ENCODE measurements around the gene SEZ6L. TPM values are rescaled to one million over a fixed set of nuclear protein-coding genes. Genes with fewer than 3 reads are reported as not detected.

Gene SEZ6L
- total RNA-seq, 4 donors from 2014 or later = 0.09 to 0.16 TPM; not detected in 2

DNA sequence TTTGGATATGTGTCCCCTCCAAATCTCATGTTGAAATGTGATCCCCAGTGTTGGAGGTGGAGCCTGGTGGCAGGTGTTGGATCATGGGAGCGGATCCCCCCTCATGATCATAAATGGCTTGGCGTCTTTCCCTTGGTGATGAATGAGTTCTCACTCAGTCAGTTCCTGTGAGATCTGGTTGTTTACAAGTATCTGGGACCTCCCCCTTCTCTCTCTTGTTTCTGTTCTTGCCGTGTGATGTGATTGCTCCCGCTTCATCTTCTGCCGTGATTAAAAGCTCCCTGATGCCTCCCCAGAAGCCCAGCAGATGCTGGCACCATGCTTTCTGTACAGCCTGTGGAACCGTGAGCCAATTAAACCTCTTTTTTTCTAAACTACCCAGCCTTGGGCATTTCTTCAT lies 102.2 kb downstream of the SEZ6L start:
- DNase-seq (ENCODE audit: low spot score) (no peak), ATAC-seq (ENCODE audit: low FRiP score) (no peak)
- TF ChIP-seq, protein P1, sequence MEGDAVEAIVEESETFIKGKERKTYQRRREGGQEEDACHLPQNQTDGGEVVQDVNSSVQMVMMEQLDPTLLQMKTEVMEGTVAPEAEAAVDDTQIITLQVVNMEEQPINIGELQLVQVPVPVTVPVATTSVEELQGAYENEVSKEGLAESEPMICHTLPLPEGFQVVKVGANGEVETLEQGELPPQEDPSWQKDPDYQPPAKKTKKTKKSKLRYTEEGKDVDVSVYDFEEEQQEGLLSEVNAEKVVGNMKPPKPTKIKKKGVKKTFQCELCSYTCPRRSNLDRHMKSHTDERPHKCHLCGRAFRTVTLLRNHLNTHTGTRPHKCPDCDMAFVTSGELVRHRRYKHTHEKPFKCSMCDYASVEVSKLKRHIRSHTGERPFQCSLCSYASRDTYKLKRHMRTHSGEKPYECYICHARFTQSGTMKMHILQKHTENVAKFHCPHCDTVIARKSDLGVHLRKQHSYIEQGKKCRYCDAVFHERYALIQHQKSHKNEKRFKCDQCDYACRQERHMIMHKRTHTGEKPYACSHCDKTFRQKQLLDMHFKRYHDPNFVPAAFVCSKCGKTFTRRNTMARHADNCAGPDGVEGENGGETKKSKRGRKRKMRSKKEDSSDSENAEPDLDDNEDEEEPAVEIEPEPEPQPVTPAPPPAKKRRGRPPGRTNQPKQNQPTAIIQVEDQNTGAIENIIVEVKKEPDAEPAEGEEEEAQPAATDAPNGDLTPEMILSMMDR (IDR thresholded peaks at IDR 0.05) = no peak

DNA sequence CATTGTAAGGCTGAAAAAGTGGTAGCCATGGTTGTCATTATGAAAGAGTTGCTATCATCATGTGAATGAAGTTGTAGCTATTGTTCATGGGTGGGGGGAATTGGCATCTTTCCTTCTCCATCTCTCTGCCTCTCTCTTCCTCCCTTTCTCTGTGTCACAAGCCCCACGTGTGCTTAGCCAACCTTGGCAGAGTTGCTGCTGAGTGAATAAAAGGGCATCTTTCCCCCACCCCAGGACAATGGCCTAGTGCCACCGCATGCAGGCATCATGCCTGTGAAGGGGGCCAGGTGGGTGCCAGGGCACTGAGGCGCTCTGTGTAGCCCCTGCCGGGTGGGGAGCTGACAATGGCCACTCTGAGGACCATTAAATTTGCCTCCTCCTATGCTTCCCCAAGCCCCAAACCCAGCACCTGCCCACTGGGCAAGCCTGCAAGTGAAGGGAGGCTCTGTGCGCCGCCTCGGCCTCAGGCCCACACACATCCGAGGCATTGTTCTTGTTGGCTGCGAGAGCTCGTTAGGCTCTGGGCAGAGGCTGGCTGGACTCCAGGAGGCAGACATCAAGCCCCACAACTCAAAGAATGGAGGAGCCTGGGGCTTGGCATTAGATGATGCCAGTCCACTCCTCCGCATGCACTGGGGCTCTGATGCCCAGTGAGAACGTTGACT lies 103.9 kb downstream of the SEZ6L start:
- DNase-seq (ENCODE audit: low spot score) (no peak), ATAC-seq (ENCODE audit: low FRiP score) (no peak)
- TF ChIP-seq, protein P1 (IDR thresholded peaks at IDR 0.05) = no peak

DNA sequence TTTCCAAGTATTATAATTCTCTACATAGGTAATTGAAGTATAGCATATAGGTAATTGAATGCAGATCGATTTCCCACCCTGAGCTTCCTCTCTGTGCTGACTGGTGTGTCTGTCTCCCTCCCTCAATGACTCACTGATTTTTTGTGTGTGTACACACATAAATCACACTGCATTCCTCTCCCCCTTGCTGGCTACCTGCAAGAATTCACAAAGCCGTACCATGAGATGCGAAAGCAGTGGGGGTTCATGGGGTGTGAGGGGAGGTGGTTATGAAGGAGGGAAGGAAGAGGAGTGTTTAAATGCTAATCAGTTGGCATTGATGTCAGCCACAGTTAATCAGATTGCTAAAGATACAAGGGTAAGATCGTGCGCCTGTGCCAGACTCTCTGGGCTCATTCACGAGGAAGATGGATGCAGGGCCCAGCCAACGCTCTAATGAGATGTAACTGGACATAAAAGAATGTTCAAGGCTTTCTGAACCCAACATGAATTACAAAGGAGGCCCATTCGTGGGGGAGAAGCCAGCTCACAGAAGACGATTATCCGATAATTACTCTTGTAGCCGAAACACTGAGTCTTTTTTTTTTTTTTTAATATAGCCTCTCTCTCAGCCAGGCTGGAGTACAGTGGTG lies 107.4 kb downstream of the SEZ6L start:
- TF ChIP-seq, protein P1 (IDR thresholded peaks at IDR 0.05) = no peak
- DNase-seq (ENCODE audit: low spot score) (no peak), ATAC-seq (ENCODE audit: low FRiP score) (no peak)

DNA sequence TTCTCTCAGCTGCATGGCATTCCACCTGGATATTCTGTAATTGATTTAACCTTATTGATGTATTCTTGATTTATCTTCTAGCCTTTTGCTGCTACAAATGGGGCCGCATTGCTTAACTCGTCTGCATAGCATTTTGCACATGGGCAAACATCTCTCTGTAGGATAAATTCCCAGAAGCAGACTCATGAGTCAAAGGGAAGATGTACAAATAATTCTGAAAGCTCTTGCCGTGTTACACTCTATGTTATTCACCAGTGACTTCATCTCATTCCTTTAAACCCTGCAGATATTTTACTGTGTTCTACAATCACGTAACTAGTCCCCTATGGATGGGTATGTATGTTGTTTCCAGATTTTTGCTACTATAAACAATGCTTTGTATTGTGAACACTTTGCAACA lies 112.7 kb downstream of the SEZ6L start:
- TF ChIP-seq, protein P1 (IDR thresholded peaks at IDR 0.05) = no peak
- no peak for ATAC-seq (ENCODE audit: low FRiP score)
- no peak for DNase-seq (ENCODE audit: low spot score)

DNA sequence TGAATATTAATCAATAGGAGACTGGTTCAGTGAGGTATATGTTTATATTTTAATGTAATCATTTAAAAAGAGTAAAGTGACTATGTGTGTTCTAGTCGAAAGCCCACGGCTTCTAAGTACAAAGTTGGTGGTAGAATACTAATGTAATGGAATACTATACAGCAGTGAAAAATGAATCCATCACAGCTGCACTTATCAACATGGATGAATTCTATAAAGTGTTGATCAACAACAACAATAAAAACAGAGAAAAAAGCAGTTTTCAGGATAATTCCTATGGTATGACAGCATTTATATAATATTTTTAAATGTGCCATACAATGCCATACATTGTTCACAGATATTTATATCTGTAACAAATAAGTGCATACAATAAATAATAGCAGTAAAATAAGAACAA lies 114.1 kb downstream of the SEZ6L start:
- TF ChIP-seq, protein P1 (IDR thresholded peaks at IDR 0.05) = no peak
- ATAC-seq (ENCODE audit: low FRiP score) (no peak), DNase-seq (ENCODE audit: low spot score) (no peak)

DNA sequence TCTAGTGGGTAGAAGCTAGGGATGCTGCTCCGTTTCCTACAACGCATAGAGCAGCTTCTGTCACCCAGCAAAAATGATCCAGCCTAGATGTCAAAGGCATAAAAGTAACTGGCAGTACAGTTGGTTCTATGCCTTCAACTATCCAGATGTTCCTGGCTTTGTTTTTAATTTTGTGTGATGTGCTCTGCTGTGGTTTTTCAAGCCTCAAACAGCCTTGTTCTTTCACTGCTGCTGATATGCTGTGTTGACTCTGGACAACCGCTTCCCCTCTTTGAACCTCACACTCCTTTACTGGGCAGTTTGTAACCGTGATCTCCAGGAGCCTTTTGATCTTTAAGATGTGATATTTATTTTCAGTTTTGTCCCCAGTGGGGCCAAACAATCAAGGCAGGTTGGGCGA lies 116.4 kb downstream of the SEZ6L start:
- ATAC-seq (ENCODE audit: low FRiP score) (no peak), DNase-seq (ENCODE audit: low spot score) (no peak)
- TF ChIP-seq, protein P1 (IDR thresholded peaks at IDR 0.05) = no peak

Measured in omental fat pad (tissue), 4 donors.